Measurements from ENCODE around the gene C1orf198.

DNA sequence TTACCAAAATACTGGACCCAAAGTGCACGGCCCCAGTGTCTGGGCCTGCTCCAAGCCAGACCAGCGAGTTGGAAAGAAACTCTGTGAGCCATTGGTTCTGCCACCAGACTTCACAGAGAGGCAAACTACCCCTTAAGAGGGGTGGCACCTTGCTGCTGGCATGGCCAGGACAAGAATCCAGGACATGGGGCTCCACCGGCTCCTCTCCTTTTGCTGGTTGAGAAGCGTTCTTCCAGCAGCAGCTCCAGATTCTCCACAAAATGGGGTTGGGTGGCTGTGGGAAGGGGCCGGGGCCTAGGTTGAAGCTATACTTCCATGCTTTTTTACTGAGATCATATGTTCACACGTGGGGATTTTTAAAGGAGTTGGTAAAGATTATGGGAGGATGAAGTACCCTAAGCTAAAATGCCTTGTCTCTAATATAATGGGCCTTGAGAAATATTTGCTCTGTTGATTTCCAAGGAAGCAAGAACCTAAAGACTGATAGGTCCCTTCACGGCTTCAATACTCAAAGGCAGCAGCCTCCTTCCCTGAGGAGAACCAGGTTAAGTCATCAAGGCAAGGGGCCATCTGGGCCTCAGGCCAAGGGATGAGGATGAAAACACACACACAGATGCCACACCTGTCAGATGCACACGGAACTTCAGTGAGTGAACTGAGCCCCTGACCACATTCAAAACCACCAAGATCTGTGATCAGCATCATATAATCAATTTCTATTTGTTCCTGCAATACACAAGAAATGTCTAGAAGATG lies 3.1 kb downstream of the C1orf198 start:
- no peak for TF ChIP-seq POLR2AphosphoS5 (IDR thresholded peaks at IDR 0.05; ENCODE audit: low read depth, low read length)
- TF ChIP-seq TAF1 (IDR thresholded peaks at IDR 0.05; ENCODE audit: borderline replicate concordance, insufficient read depth, low read length), result no peak
- no peak for TF ChIP-seq REST (IDR thresholded peaks at IDR 0.05; ENCODE audit: insufficient read depth in 1 of 2, low read depth in 2 of 2, low read length in 2 of 2)
- no peak for TF ChIP-seq FOXP2 (optimal IDR thresholded peaks at IDR 0.05; ENCODE audit: borderline replicate concordance, extremely low read depth, extremely low read length, insufficient read depth)
